Activated CD4-positive, alpha-beta memory T cell treated with anti-CD3 and anti-CD28 coated beads for 36 hours (primary cell): ENCODE measurements around the gene NEGR1. TPM values are rescaled to one million over a fixed set of nuclear protein-coding genes. Genes with fewer than 3 reads are reported as not detected.

Source experiments
- CTCF ChIA-PET: fragments of 350-600 bp; sonication (Branson Sonifier 250); formaldehyde crosslinking; loops from one replicate; lab custom pipeline; 2021; ENCODE audit warnings: antibody characterized with exemption, inconsistent platforms; lab: Charles Lee
- POLR2A ChIA-PET: fragments of 350-600 bp; sonication (Branson Sonifier 250); formaldehyde crosslinking; loops from one replicate; lab custom pipeline; 2021; ENCODE audit warnings: antibody characterized with exemption; lab: Charles Lee
- DNase-seq: peaks from one replicate; pipeline ENCODE4 v3.0.0-alpha.2; 2020
- H3K27ac Mint-ChIP-seq: one replicate; pipeline ENCODE4 v1.8.0; 2021; ENCODE audit warnings: mixed read lengths
- H3K27me3 Mint-ChIP-seq: one replicate; pipeline ENCODE4 v1.8.0; 2021; ENCODE audit warnings: mixed read lengths
- H3K36me3 Mint-ChIP-seq: one replicate; pipeline ENCODE4 v1.8.0; 2021; ENCODE audit warnings: mixed read lengths
- H3K4me1 Mint-ChIP-seq: one replicate; pipeline ENCODE4 v1.8.0; 2021; ENCODE audit warnings: low read depth, mixed read lengths
- H3K4me3 Mint-ChIP-seq: one replicate; pipeline ENCODE4 v1.8.0; 2021; ENCODE audit warnings: mild to moderate bottlenecking, mixed read lengths
- H3K9me3 Mint-ChIP-seq: one replicate; pipeline ENCODE4 v1.8.0; 2021; ENCODE audit warnings: mixed read lengths
- intact Hi-C: fragments of 100-400 bp; cut with micrococcal nuclease; formaldehyde crosslinking; loops from one replicate; pipeline ENCODE4 v1.15.1; 2023
- total RNA-seq, 2 experiments: library from RNA; stranded (reverse); gene quantifications; one replicate each; pipeline ENCODE4 v1.2.3, GENCODE V29; 2021

Gene NEGR1
- total RNA-seq, 2 experiments from 2014 or later, result not detected

GRCh38 chr1:71949681-71950080 lies 332.7 kb downstream of the NEGR1 start:
- Mint-ChIP-seq H3K4me1 (no peaks in the 10 kb centered on the region), H3K4me3 (no peak overlapping the region), H3K9me3 (peaks cover 2% of the 10 kb centered on the region), H3K36me3 (no peaks in the 10 kb centered on the region), H3K27ac (no peak overlapping the region), H3K27me3 (no peaks in the 10 kb centered on the region)
- DNase-seq, result no peak
- POLR2A ChIA-PET, result no interaction called here
- intact Hi-C loops, result no loop called here
- CTCF ChIA-PET, result no interaction called here

- DNase-seq, result no peak
- Mint-ChIP-seq H3K36me3 (no peaks in the 10 kb centered on the region), H3K27ac (no peak overlapping the region), H3K4me1 (no peaks in the 10 kb centered on the region), H3K9me3 (peaks cover 2% of the 10 kb centered on the region), H3K27me3 (no peaks in the 10 kb centered on the region), H3K4me3 (no peak overlapping the region)
- ChIA-PET POLR2A (no interaction called here), CTCF (no interaction called here)
- intact Hi-C loops, result no loop called here
These were observed 333.8 kb downstream of the NEGR1 start for GRCh38 chr1:71948561-71948960.

GRCh38 chr1:71944006-71944405 lies 338.3 kb downstream of the NEGR1 start:
- no peak for DNase-seq
- CTCF ChIA-PET, result no interaction called here

GRCh38 chr1:71940261-71940660 lies 342.1 kb downstream of the NEGR1 start:
- no peaks in the 10 kb centered on the region for H3K36me3 Mint-ChIP-seq
- ChIA-PET CTCF (no interaction called here), POLR2A (no interaction called here)
- H3K27me3 Mint-ChIP-seq, result no peaks in the 10 kb centered on the region
- H3K4me3 Mint-ChIP-seq, result no peak overlapping the region
- DNase-seq, result no peak
- intact Hi-C loops, result no loop called here
- no peaks in the 10 kb centered on the region for H3K4me1 Mint-ChIP-seq
- peaks cover 2% of the 10 kb centered on the region for H3K9me3 Mint-ChIP-seq
- H3K27ac Mint-ChIP-seq, result no peak overlapping the region

More at GRCh38 chr1:71944006-71944405, 338.3 kb downstream of the NEGR1 start:
- Mint-ChIP-seq H3K4me1 (no peaks in the 10 kb centered on the region), H3K27me3 (no peaks in the 10 kb centered on the region), H3K27ac (no peak overlapping the region), H3K36me3 (no peaks in the 10 kb centered on the region), H3K4me3 (no peak overlapping the region), H3K9me3 (no peaks in the 10 kb centered on the region)
- intact Hi-C loops, result no loop called here
- POLR2A ChIA-PET, result no interaction called here

- intact Hi-C loops, result no loop called here
- POLR2A ChIA-PET, result no interaction called here
- H3K27ac Mint-ChIP-seq, result no peak overlapping the region
- no peaks in the 10 kb centered on the region for H3K9me3 Mint-ChIP-seq
- no peaks in the 10 kb centered on the region for H3K27me3 Mint-ChIP-seq
- no peak overlapping the region for H3K4me3 Mint-ChIP-seq
- no peaks in the 10 kb centered on the region for H3K36me3 Mint-ChIP-seq
- DNase-seq, result no peak
- no peaks in the 10 kb centered on the region for H3K4me1 Mint-ChIP-seq
- CTCF ChIA-PET, result no interaction called here
These were observed 351.8 kb downstream of the NEGR1 start for GRCh38 chr1:71930511-71930910.

- CTCF ChIA-PET, result interaction anchor here (0.6 kb wide), 1 partner anchor 20 kb away, joined by 3 read pairs; no protein-coding TSS in a partner anchor
- intact Hi-C loops, result no loop called here
- Mint-ChIP-seq H3K27me3 (no peaks in the 10 kb centered on the region), H3K36me3 (no peaks in the 10 kb centered on the region), H3K9me3 (no peaks in the 10 kb centered on the region), H3K27ac (no peak overlapping the region), H3K4me3 (no peak overlapping the region), H3K4me1 (no peaks in the 10 kb centered on the region)
- no peak for DNase-seq
- POLR2A ChIA-PET, result no interaction called here
These were observed 360.3 kb downstream of the NEGR1 start for GRCh38 chr1:71921935-71922559.

GRCh38 chr1:71921204-71921603 lies 361.1 kb downstream of the NEGR1 start:
- POLR2A ChIA-PET, result no interaction called here
- Mint-ChIP-seq H3K4me3 (no peak overlapping the region), H3K4me1 (no peaks in the 10 kb centered on the region), H3K27me3 (no peaks in the 10 kb centered on the region), H3K27ac (no peak overlapping the region), H3K36me3 (no peaks in the 10 kb centered on the region), H3K9me3 (no peaks in the 10 kb centered on the region)
- no peak for DNase-seq
- intact Hi-C loops, result no loop called here
- CTCF ChIA-PET, result no interaction called here

GRCh38 chr1:71920556-71920955 lies 361.8 kb downstream of the NEGR1 start:
- DNase-seq, result no peak
- ChIA-PET CTCF (no interaction called here), POLR2A (no interaction called here)
- Mint-ChIP-seq H3K9me3 (no peaks in the 10 kb centered on the region), H3K36me3 (no peaks in the 10 kb centered on the region), H3K4me1 (no peaks in the 10 kb centered on the region), H3K27me3 (no peaks in the 10 kb centered on the region), H3K27ac (no peak overlapping the region), H3K4me3 (no peak overlapping the region)
- intact Hi-C loops, result no loop called here

GRCh38 chr1:71919811-71920509 lies 362.4 kb downstream of the NEGR1 start:
- H3K27ac Mint-ChIP-seq, result no peak overlapping the region
- no peaks in the 10 kb centered on the region for H3K27me3 Mint-ChIP-seq
- H3K4me1 Mint-ChIP-seq, result no peaks in the 10 kb centered on the region
- H3K4me3 Mint-ChIP-seq, result no peak overlapping the region
- H3K9me3 Mint-ChIP-seq, result no peaks in the 10 kb centered on the region
- ChIA-PET POLR2A (no interaction called here), CTCF (no interaction called here)
- DNase-seq, result no peak
- no peaks in the 10 kb centered on the region for H3K36me3 Mint-ChIP-seq
- intact Hi-C loops, result no loop called here

- H3K27me3 Mint-ChIP-seq, result no peaks in the 10 kb centered on the region
- intact Hi-C loops, result no loop called here
- H3K4me1 Mint-ChIP-seq, result no peaks in the 10 kb centered on the region
- no peak overlapping the region for H3K27ac Mint-ChIP-seq
- DNase-seq, result no peak
- POLR2A ChIA-PET, result no interaction called here
- no peaks in the 10 kb centered on the region for H3K36me3 Mint-ChIP-seq
- CTCF ChIA-PET, result no interaction called here
- no peak overlapping the region for H3K4me3 Mint-ChIP-seq
- no peaks in the 10 kb centered on the region for H3K9me3 Mint-ChIP-seq
These were observed 363.7 kb downstream of the NEGR1 start for GRCh38 chr1:71918630-71919029.

- intact Hi-C loops, result no loop called here
- DNase-seq, result no peak
- Mint-ChIP-seq H3K4me3 (no peak overlapping the region), H3K9me3 (no peaks in the 10 kb centered on the region), H3K4me1 (no peaks in the 10 kb centered on the region), H3K27ac (no peak overlapping the region), H3K27me3 (no peaks in the 10 kb centered on the region), H3K36me3 (no peaks in the 10 kb centered on the region)
- CTCF ChIA-PET, result no interaction called here
- POLR2A ChIA-PET, result no interaction called here
These were observed 365.4 kb downstream of the NEGR1 start for GRCh38 chr1:71916894-71917293.

- intact Hi-C loops, result no loop called here
- DNase-seq, result no peak
- no peak overlapping the region for H3K27ac Mint-ChIP-seq
- no peaks in the 10 kb centered on the region for H3K27me3 Mint-ChIP-seq
- H3K4me1 Mint-ChIP-seq, result no peaks in the 10 kb centered on the region
- CTCF ChIA-PET, result no interaction called here
- no peak overlapping the region for H3K4me3 Mint-ChIP-seq
- POLR2A ChIA-PET, result no interaction called here
- H3K36me3 Mint-ChIP-seq, result no peaks in the 10 kb centered on the region
- no peaks in the 10 kb centered on the region for H3K9me3 Mint-ChIP-seq
These were observed 367.7 kb downstream of the NEGR1 start for GRCh38 chr1:71914626-71915025.

GRCh38 chr1:71908871-71909390 lies 373.4 kb downstream of the NEGR1 start:
- H3K27me3 Mint-ChIP-seq, result no peaks in the 10 kb centered on the region
- POLR2A ChIA-PET, result no interaction called here
- CTCF ChIA-PET, result no interaction called here
- intact Hi-C loops, result loop anchor here (5.0 kb wide), 1 partner anchor 677 kb away; no protein-coding TSS in a partner anchor
- H3K4me1 Mint-ChIP-seq, result no peaks in the 10 kb centered on the region
- H3K4me3 Mint-ChIP-seq, result no peak overlapping the region
- no peak overlapping the region for H3K27ac Mint-ChIP-seq
- H3K36me3 Mint-ChIP-seq, result no peaks in the 10 kb centered on the region
- H3K9me3 Mint-ChIP-seq, result no peaks in the 10 kb centered on the region
- no peak for DNase-seq
